HG02870 (cell line): ENCODE data around the gene SIX3.

Experiments
- ATAC-seq: cut with Tn5 transposase; IDR thresholded peaks from one replicate; pipeline ENCODE4 v1.9.1; 2021; ENCODE audit warnings: mild to moderate bottlenecking, moderate library complexity; ENCODE audit not compliant: unreplicated experiment

Gene SIX3

GRCh38 chr2:44954889-44955592 is 13.5 kb downstream of the SIX3 start:
- ATAC-seq, result no peak

GRCh38 chr2:44955593-44956392 is 14.3 kb downstream of the SIX3 start:
- ATAC-seq, result peak; percentile 68

- ATAC-seq, result no peak
These were observed 15.3 kb downstream of the SIX3 start for GRCh38 chr2:44956843-44957242.

- ATAC-seq, result no peak
These were observed 16.3 kb downstream of the SIX3 start for GRCh38 chr2:44957656-44958327.

GRCh38 chr2:44959855-44960254 is 18.4 kb downstream of the SIX3 start:
- no peak for ATAC-seq

- ATAC-seq, result no peak
These were observed 19.4 kb downstream of the SIX3 start for GRCh38 chr2:44960871-44961270.

GRCh38 chr2:44962176-44962695 is 20.7 kb downstream of the SIX3 start:
- no peak for ATAC-seq

- no peak for ATAC-seq
These were observed 23.3 kb downstream of the SIX3 start for GRCh38 chr2:44964752-44965236.

- ATAC-seq, result no peak
These were observed 24.2 kb downstream of the SIX3 start for GRCh38 chr2:44965684-44966083.

GRCh38 chr2:44967056-44967455 is 25.6 kb downstream of the SIX3 start:
- no peak for ATAC-seq

GRCh38 chr2:44967727-44968432 is 26.4 kb downstream of the SIX3 start:
- ATAC-seq, result no peak

GRCh38 chr2:44969936-44970335 is 28.4 kb downstream of the SIX3 start:
- no peak for ATAC-seq

- no peak for ATAC-seq
These were observed 29.4 kb downstream of the SIX3 start for GRCh38 chr2:44970846-44971450.

- no peak for ATAC-seq
These were observed 31.5 kb downstream of the SIX3 start for GRCh38 chr2:44972771-44973535.

GRCh38 chr2:44974064-44974715 is 32.7 kb downstream of the SIX3 start:
- ATAC-seq, result no peak

- ATAC-seq, result no peak
These were observed 34.3 kb downstream of the SIX3 start for GRCh38 chr2:44975571-44976450.

- no peak for ATAC-seq
These were observed 38.1 kb downstream of the SIX3 start for GRCh38 chr2:44979581-44979980.
